ENCODE results near the gene PRKAG1.
A peak's percentile ranks its signal among the peaks of the same experiment; 100 is the strongest.

Gene PRKAG1

DNA sequence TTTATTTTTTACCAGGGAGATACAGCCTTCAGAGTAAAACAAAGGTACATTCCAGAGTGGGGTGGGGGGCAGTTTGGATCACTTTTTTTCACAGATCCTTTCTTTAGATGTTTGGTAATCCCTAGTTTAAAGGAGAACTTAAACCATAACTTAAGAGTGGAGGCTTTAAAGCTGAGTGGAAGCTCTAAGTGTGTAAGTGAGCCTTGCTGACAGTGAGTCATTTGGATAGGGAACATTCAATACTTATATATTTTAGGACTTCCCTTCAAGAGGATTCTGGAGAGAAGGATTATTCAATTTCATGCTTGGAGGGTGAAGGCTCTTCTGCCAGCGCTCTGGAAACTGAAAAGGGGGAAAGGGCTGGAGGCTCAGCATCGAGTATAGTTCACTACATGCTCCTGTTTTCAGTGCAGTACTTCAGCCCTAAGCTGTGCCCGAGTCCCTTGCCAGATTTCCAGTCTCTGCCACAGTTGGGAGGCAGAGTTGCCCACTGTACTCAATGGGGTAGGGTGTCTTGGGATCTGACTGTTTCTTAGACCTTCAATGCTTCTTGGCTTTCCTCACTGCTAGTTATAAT, 8.4 kb downstream of the PRKAG1 start:
- TF ChIP-seq, protein P1, sequence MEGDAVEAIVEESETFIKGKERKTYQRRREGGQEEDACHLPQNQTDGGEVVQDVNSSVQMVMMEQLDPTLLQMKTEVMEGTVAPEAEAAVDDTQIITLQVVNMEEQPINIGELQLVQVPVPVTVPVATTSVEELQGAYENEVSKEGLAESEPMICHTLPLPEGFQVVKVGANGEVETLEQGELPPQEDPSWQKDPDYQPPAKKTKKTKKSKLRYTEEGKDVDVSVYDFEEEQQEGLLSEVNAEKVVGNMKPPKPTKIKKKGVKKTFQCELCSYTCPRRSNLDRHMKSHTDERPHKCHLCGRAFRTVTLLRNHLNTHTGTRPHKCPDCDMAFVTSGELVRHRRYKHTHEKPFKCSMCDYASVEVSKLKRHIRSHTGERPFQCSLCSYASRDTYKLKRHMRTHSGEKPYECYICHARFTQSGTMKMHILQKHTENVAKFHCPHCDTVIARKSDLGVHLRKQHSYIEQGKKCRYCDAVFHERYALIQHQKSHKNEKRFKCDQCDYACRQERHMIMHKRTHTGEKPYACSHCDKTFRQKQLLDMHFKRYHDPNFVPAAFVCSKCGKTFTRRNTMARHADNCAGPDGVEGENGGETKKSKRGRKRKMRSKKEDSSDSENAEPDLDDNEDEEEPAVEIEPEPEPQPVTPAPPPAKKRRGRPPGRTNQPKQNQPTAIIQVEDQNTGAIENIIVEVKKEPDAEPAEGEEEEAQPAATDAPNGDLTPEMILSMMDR (conservative IDR thresholded peaks at IDR 0.05; ENCODE audit: low read length) = no peak
- no peak overlapping the region for H3K4me3 ChIP-seq (ENCODE audit: low read length)
- no peak for DNase-seq (ENCODE audit: low read depth)

DNA sequence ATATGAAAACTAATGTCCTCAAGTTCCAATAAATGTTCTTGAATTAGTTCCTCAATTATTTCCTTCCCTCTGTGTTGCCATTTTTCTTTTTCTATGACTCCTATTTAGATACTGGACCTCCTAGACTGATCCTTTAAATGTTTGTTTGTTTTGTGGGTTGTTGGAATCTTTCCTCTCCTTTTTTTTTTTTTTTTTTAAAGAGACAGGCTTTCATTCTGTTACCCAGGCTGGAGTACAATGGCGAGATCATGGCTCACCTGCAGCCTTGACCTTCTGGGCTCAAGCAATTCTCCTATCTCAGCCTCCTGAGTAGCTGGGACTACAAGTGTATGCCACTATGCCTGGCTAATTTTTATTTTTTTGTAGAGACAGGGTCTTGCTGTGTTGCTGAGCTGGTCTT, 9.6 kb downstream of the PRKAG1 start:
- TF ChIP-seq, protein P1 (conservative IDR thresholded peaks at IDR 0.05; ENCODE audit: low read length) = no peak
- H3K4me3 ChIP-seq (ENCODE audit: low read length) = no peak overlapping the region
- no peak for DNase-seq (ENCODE audit: low read depth)

DNA sequence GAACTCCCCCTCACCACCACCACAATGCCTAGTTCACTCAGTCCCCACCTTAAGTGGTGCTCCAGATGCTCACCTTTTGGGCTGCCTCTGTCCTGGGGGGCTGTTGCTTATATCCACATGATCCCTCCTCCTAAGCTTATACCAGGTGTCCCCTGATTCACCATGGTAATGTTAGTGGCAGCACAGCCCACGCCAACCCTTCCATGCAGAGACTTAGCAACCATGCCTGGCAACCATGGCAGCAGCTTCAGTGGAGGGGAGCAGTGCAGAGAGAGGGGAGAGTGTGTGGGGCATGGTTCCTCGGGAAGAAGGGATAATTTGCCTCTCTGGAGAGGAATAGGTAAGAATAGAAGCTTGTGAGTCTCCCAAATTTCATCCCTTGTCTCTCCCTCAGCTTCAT, 18.2 kb downstream of the PRKAG1 start:
- TF ChIP-seq, protein P1 (conservative IDR thresholded peaks at IDR 0.05; ENCODE audit: low read length) = no peak
- no peak overlapping the region for H3K4me3 ChIP-seq (ENCODE audit: low read length)
- no peak for DNase-seq (ENCODE audit: low read depth)

DNA sequence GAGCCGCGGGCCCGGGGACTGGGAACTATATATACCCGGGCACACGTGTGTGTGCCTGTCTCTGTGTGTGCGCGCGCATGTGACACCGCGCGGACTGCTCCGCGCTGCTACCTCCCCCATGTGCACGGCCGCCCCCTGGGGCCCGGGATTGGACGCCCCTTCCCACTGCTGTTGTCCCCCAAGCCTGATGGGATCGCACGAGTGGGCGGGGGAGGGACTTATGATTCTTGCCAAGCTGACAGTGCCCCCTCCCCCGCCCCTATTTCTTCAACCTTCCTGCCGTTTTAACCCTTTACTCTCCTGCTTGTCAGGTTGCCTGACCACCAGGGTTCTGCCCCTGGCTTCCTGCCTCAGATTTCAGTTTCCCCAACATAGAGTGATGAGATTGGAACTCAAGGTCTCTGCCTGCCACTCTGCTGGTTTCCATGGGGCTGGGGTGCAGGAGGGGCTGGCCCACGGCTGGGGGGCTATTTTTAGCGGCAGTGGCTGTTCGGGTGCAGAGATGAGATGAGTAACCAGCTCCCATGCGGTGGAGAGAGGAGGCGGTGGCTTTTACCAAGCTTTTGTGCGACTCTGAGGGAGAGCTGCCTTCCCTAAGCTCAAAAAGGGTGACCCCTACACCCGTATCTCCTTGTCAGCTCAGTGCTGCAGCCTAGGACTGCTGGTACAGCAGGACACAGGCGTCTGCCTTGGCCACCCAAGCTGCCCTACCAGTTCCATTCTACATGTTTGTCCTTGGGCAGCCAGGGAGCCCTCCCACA, 19.0 kb downstream of the PRKAG1 start, which contains the start of gene DDN:
Gene DDN, minus strand, starts transcription at position 5 of the 761 bp plus-strand sequence. CDS start 88 bp downstream, outside the sequence.
- peak; percentile 20 for DNase-seq (ENCODE audit: low read depth)
- peak within 1 kb of the TSS; percentile 31 for H3K4me3 ChIP-seq (ENCODE audit: low read length)
- TF ChIP-seq, protein P1 (conservative IDR thresholded peaks at IDR 0.05; ENCODE audit: low read length) = no peak

DNA sequence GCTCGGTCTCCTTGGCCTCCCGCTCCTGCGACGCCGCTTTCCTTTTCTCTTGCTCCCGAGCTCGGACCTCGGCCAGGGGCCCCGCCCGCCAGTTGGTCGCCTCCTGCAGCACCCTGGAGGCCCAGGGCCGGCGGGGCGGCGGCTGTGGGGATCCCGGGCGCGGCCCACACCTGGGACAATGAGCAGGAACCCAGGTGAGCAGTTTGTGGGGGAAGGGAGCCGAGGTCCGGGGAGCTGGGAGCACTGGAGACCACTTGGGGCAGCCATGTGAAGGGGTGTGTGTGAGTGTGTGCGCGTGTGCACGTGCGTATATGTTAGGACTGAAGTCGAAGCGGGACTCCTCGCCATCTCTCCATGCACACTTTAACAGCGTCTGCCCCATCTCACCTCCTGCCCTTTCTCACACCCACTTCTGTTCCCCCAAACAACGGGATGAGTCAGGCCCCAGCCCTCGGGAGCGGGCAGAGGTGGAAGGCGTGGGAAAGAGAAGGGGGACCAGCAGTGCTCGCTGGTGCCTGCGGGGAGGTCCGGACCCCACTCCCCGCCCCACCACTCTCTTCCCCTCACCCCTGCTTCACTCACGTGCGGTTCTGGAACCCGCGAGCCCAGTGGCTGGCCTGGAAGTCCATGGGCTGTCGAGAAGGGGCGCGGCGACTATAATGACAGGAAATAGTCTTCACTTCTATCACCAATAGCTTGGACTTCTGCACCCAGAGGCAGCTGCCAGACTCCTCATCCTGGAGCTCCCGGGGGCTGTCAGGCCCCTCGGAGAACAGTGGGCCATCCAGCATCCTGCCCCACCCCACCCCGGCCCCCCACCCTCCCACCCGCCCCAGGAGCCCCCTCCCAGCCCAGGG, 19.9 kb downstream of the PRKAG1 start:
- DNase-seq (ENCODE audit: low read depth) = no peak
- peak overlapping the region; percentile 27 for H3K4me3 ChIP-seq (ENCODE audit: low read length)
- TF ChIP-seq, protein P1 (conservative IDR thresholded peaks at IDR 0.05; ENCODE audit: low read length) = no peak

DNA sequence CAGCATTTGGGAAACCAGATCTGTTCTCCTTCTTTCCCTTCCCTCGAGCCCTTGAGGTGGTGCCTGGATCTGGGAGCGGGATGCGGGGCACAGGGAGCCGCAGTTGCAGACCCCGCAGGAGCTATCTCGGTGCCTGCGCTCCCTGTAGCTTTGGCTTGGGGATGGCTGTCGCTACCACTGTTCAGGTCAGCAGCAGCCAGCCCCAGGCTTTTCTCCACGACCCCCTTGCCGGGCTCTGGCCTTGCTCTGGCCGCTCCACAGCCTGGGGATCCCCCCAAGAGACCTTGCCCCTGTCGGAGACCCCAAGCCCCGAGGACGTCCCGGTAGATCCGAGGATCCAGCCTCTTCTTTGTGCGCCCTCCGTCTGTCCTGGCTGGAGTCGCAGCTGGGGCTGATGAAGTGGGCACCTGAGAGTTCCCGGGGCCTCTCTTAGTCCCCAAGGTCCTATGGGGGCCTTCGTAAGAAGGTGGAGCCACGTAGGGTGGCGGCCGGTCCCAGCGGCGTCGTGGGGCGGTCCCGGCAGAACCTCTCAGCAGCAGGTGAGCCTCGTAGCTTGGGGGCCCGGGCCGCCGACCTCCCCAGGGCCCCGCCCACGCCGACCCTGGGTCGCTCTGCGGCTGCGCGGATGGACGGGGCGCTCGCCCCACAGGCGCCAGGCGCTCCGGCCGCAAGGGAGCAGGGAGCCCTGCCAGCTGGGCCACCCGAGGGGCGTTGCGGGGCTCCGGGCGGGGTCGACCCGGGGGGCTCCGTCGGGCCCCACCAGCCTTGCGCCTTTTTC, 20.7 kb downstream of the PRKAG1 start:
- H3K4me3 ChIP-seq (ENCODE audit: low read length) = peak overlapping the region; percentile 27
- DNase-seq (ENCODE audit: low read depth) = no peak
- TF ChIP-seq, protein P1 (conservative IDR thresholded peaks at IDR 0.05; ENCODE audit: low read length) = no peak

Measured in AG10803 (cell line).